GM12872 (cell line): ENCODE results near the gene ATP9B.

Experiments used
- TF ChIP-seq, protein P1 (sequence below): IDR thresholded peaks from 3 replicates; pipeline ENCODE4 v1.5.1; 2011; ENCODE audit warnings: low read depth, mild to moderate bottlenecking, low read length, moderate library complexity; ENCODE audit not compliant: insufficient read depth

ATP9B gene

DNA sequence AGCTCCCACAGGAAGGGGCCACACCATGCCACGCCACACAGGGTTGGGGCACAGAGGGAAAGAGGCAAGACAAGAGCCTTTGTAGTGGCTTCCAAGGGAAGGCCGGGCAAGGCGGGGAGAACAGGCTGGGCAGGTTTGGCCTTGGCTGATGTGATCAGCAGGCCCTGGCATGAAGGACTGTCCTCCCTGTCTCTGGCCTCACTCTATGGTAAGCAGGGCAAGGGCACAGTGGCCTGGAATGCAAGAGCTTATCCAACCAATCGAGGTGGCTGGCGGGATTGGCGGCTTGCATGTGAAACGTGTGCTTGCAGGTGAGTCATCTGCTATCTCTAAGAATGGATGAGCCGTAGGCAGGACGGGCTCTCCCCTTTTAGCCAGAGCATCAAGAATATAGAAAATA is 6.4 kb upstream of the ATP9B start:
- TF ChIP-seq, protein P1, sequence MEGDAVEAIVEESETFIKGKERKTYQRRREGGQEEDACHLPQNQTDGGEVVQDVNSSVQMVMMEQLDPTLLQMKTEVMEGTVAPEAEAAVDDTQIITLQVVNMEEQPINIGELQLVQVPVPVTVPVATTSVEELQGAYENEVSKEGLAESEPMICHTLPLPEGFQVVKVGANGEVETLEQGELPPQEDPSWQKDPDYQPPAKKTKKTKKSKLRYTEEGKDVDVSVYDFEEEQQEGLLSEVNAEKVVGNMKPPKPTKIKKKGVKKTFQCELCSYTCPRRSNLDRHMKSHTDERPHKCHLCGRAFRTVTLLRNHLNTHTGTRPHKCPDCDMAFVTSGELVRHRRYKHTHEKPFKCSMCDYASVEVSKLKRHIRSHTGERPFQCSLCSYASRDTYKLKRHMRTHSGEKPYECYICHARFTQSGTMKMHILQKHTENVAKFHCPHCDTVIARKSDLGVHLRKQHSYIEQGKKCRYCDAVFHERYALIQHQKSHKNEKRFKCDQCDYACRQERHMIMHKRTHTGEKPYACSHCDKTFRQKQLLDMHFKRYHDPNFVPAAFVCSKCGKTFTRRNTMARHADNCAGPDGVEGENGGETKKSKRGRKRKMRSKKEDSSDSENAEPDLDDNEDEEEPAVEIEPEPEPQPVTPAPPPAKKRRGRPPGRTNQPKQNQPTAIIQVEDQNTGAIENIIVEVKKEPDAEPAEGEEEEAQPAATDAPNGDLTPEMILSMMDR, result no peak

DNA sequence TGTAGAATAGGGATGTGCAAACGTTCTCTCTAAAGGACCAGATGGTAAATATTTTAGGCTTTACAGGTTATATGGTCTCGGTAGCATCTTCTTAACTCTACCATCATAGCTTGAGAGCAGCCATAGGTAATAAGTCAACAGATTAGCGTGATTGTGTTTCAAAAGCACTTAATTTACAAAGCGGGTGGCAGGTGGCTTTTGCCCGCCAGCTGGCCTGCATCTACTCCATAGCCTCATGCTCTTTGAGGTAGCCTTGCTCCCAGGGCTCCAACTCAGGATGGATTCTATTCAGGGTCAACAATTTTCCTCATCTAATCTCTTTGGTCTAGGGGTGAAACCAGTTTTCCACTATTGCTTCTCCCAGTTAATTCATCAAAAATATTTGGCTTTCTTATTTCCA is 5.0 kb upstream of the ATP9B start:
- TF ChIP-seq, protein P1, result no peak

DNA sequence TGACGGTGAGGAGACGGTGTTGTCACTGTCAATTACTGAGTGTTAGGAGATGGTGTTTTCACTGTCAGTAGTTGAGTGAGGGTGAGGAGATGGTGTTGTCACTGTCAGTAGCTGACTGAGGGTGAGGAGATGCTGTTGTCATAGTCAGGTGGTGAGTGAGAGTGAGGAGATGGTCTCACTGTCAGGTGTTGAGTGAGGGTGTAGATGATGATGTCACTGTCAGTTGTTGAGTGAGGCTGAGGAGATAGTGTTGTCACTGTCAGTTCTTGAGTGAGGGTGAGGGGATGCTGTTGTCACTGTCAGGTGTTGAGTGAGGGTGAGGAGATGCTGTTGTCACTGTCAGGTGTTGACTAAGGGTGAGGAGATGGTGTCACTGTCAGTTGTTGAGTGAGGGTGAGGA is 3.4 kb upstream of the ATP9B start:
- TF ChIP-seq, protein P1, result no peak

DNA sequence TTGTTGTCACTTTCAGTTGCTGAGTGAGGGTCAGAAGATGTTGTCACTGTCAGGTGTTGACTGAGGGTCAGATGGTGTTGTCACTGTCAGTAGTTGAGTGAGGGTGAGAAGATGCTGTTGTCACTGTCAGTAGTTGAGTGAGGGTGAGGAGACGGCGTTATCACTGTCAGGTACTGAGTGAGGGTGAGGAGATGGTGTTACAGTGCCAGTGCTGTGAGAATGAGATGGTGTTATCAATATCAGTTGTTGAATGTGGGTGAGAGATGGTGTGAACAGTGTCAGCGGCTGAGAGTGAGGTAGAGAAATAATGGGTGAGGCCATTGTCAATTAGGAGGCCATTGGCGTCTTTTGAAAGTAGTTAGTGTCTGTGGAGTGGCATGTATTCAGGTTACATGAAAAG is 1.6 kb upstream of the ATP9B start:
- TF ChIP-seq, protein P1, result no peak

DNA sequence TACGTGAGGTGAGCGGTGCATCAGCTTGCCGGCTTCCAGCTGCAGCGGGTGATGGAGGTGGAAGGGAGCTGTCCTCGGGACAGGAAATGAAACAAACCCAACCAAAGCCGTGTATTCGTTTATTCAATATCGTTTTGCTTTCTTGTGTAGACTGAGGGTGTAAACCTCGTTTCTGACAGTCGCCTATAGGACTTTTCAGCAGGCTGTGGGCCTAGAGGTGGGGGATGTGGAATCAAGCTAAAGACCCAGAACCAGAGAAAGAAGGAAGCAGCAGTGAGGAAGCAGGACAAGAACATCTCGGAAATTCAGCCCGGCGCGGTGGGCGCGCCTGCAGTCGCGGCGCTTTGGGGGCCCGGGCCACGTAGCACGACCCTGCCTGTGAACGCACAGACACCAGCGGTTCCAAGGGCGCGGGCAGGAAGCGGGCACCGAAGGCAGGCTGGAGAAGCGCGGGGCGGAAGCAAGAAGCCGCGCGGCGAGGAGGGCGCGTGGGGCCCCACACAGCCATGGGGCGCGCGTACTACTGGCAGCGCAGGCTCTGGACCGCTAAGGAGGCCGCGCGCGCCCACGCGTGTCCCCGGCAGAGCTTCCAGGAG is 755 bp upstream of the ATP9B start:
- TF ChIP-seq, protein P1, result no peak

DNA sequence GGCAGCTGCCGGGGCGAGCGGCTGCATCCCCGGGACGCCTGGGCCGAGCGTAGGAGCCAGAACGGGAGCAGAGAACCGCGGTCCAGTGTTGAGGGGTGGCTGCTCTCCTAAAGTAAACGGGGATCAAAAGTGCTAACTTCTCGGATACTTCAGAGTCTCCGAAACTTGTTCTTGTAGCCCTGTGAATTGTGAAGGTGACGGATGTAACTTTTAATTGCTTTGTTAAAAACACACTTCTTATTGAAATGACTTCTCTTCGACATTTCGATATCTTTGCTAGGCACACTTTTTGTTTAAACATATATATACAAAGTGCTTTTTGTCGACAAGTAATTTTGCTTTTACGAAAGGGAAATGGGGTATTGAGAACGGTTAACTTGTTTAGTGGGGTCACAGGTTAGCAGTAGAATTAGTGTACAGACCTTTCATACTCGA is 540 bp downstream of the ATP9B start:
- TF ChIP-seq, protein P1, result no peak

DNA sequence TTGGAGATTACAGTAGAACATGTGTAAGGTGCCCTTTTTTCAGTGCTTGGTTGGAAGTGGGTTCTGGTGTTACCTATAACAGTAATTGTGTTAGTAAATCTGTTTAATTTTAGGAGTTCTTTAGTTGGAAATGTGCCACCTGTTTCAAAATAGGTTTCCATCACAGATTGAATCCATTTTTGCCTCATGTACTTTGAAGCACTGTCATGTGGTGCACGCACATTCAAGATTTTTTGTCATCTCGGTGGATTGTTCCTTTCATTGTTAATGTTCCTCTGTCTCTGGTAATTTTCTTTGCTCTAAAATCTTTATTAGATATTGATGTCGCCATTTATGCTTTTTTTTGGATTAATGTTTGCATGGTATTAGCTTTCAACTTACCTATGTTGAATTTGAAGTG is 1.3 kb downstream of the ATP9B start:
- TF ChIP-seq, protein P1, result no peak

DNA sequence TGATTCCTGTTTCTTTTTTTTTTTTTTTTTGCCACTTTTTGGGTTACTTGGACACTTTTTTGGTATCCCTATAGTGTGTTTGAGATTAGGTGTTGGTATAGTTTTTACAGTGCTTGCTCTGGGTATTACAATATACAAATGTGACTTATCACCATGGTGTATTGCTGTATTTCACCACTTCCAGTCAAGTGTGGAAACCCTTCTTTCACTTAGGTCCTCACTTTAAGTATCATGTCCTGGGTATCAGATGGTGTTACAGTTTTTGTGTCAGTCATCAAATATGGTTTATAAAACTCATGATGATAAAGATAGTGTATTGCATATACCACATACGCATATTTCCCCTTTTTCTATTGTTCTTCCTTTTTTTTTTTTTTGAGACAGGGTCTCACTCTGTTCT is 1.8 kb downstream of the ATP9B start:
- TF ChIP-seq, protein P1, result no peak
